Transverse colon (tissue), 4 donors: ENCODE results near the gene TRPM3. TPM values are rescaled to one million over a fixed set of nuclear protein-coding genes. Genes with fewer than 3 reads are reported as not detected.

Source experiments
- DNase-seq: peaks from one replicate; pipeline ENCODE4 v3.0.0-alpha.2; 2019
- H3K27ac ChIP-seq, 4 donors: fragments of 200-600 bp; sonication (generic); 2 replicates each; pipeline ENCODE4 v1.5.1; 2016 to 2018; ENCODE audit warnings: inconsistent platforms in 4 of 4
- H3K27me3 ChIP-seq: fragments of 200-600 bp; sonication (generic); 2 replicates; pipeline ENCODE4 v1.5.1; 2017; ENCODE audit warnings: inconsistent platforms
- H3K36me3 ChIP-seq, 4 donors: fragments of 200-600 bp; sonication (generic); 2 replicates each; pipeline ENCODE4 v1.5.1; 2017 to 2019; ENCODE audit warnings: inconsistent platforms in 4 of 4
- H3K4me1 ChIP-seq, 4 donors: fragments of 200-600 bp; sonication (generic); 2 replicates each; pipeline ENCODE4 v1.5.1; 2017 to 2020; ENCODE audit warnings: inconsistent platforms in 4 of 4
- H3K4me3 ChIP-seq, 4 donors: fragments of 200-600 bp; sonication (generic); 1 replicate in 1 of 4; 2 replicates in 3 of 4; pipeline versions ENCODE4 v1.5.1 to v1.6.1; 2017 to 2019; ENCODE audit warnings: inconsistent platforms in 4 of 4
- H3K9me3 ChIP-seq, 2 donors: fragments of 200-600 bp; sonication (generic); 2 replicates each; pipeline ENCODE4 v1.5.1; 2017 to 2019; ENCODE audit warnings: inconsistent platforms in 2 of 2
- CTCF ChIP-seq, 5 experiments: fragments of 200-600 bp in 3 of 5; fragments of 450-650 bp in 2 of 5; sonication (generic) in 3 of 5; IDR thresholded peaks; 1 replicate in 2 of 5; 2 replicates in 3 of 5; pipeline ENCODE4 v1.5.1; 2016 to 2017; ENCODE audit warnings: antibody characterized with exemption in 5 of 5, inconsistent platforms in 3 of 5, mild to moderate bottlenecking in 2 of 5, moderate library complexity in 1 of 5
- EP300 ChIP-seq: sonication (generic); formaldehyde crosslinking; IDR thresholded peaks from one replicate; pipeline ENCODE4 v1.6.1; 2017; ENCODE audit warnings: antibody characterized with exemption, low read depth
- POLR2A ChIP-seq: fragments of 450-650 bp; IDR thresholded peaks from one replicate; pipeline ENCODE4 v1.6.1; 2016; ENCODE audit warnings: antibody characterized with exemption, mild to moderate bottlenecking, moderate library complexity
- POLR2AphosphoS5 ChIP-seq, 3 donors: sonication (generic); formaldehyde crosslinking; IDR thresholded peaks; one replicate each; pipeline ENCODE4 v1.6.1; 2016; ENCODE audit warnings: antibody characterized with exemption in 3 of 3
- WGBS, 2 donors: methylation state at CpG; one replicate each; pipeline ENCODE4 v1.1.5; 2018; ENCODE audit warnings: low coverage in 1 of 2; 5-methylcytosine and 5-hydroxymethylcytosine counted together
- in situ Hi-C, 4 donors: fragments of 200-750 bp; cut with MboI; loops; one replicate each; pipeline versions ENCODE4 v1.15.0 to v1.15.1; 2017; ENCODE audit warnings: low sequenced_read_pairs in 3 of 4, low pct_ligation_motif_present in 1 of 4, low pct_unique_long_range_greater_than_20kb in 1 of 4
- intact Hi-C: fragments of 100-400 bp; cut with DNase I; formaldehyde crosslinking; loops from one replicate; pipeline ENCODE4 v1.15.1; 2023; ENCODE audit warnings: low total_unique reads
- total RNA-seq, 4 donors: library from RNA; depleted of rRNA; stranded (reverse); fragments of >200 nt; gene quantifications; one replicate each; pipeline ENCODE4 v1.1.0, GENCODE V29; 2016

TRPM3 gene
- total RNA-seq, 4 donors from 2014 or later = 0.16 to 1.2 (median 0.32) TPM

GRCh38 chr9:70878576-70878975, 242.8 kb downstream of the TRPM3 start:
- no peak for DNase-seq
- H3K36me3 ChIP-seq = no peaks in the 10 kb centered on the region
- no peak overlapping the region for H3K4me3 ChIP-seq
- no peaks in the 10 kb centered on the region for H3K4me1 ChIP-seq
- WGBS, 2 donors = 40 to 49% methylated on average over 3 to 4 of the region's 4 CpGs
- H3K27ac ChIP-seq = no peak overlapping the region
- no peak for TF ChIP-seq EP300
- TF ChIP-seq CTCF (IDR thresholded peaks at IDR 0.05) = no peak
- no peak for TF ChIP-seq POLR2AphosphoS5 (IDR thresholded peaks at IDR 0.05)
- TF ChIP-seq POLR2A = no peak
- H3K27me3 ChIP-seq = no peaks in the 10 kb centered on the region
- intact Hi-C loops (no loop called here), in situ Hi-C loops (no loop called here)
- no peaks in the 10 kb centered on the region for H3K9me3 ChIP-seq

GRCh38 chr9:70874451-70874850, 247.0 kb downstream of the TRPM3 start:
- H3K9me3 ChIP-seq = no peaks in the 10 kb centered on the region
- no peak for TF ChIP-seq CTCF (IDR thresholded peaks at IDR 0.05)
- TF ChIP-seq EP300 = no peak
- TF ChIP-seq POLR2A = no peak
- TF ChIP-seq POLR2AphosphoS5 (IDR thresholded peaks at IDR 0.05) = no peak
- H3K27me3 ChIP-seq = no peaks in the 10 kb centered on the region
- in situ Hi-C loops = loop anchor here in 1 of 4 donors (25.0 kb wide), 1 partner anchor 88 kb away; no protein-coding TSS in a partner anchor
- intact Hi-C loops = no loop called here
- 43 to 56% methylated on average over 1 of the region's 1 CpG for WGBS, 2 donors
- H3K4me1 ChIP-seq = no peaks in the 10 kb centered on the region
- H3K4me3 ChIP-seq = no peak overlapping the region
- H3K27ac ChIP-seq = no peak overlapping the region
- no peak for DNase-seq
- no peaks in the 10 kb centered on the region for H3K36me3 ChIP-seq

- no peaks in the 10 kb centered on the region for H3K9me3 ChIP-seq
- TF ChIP-seq POLR2A = no peak
- no peak for TF ChIP-seq CTCF (IDR thresholded peaks at IDR 0.05)
- TF ChIP-seq EP300 = no peak
- no peak for TF ChIP-seq POLR2AphosphoS5 (IDR thresholded peaks at IDR 0.05)
- intact Hi-C loops = no loop called here
- H3K27ac ChIP-seq = no peak overlapping the region
- 61% methylated on average over 2 of the region's 2 CpGs; no CpG with 5 or more reads in 1 of the 2 donors for WGBS, 2 donors
- no peak for DNase-seq
- in situ Hi-C loops = loop anchor here in 1 of 4 donors (25.0 kb wide), 1 partner anchor 89 kb away; no protein-coding TSS in a partner anchor
- no peak overlapping the region for H3K4me3 ChIP-seq
- H3K36me3 ChIP-seq = no peaks in the 10 kb centered on the region
- H3K4me1 ChIP-seq = no peaks in the 10 kb centered on the region
- no peaks in the 10 kb centered on the region for H3K27me3 ChIP-seq
Measured at GRCh38 chr9:70873506-70873905, 247.9 kb downstream of the TRPM3 start.

- no peak overlapping the region for H3K27ac ChIP-seq
- intact Hi-C loops = no loop called here
- H3K4me3 ChIP-seq = peak overlapping the region in 2 of 4 donors; percentile 3 to 25
- WGBS, 2 donors = 55 to 57% methylated on average over 11 to 15 of the region's 15 CpGs
- no peaks in the 10 kb centered on the region for H3K36me3 ChIP-seq
- TF ChIP-seq CTCF (IDR thresholded peaks at IDR 0.05) = no peak
- no peak for TF ChIP-seq EP300
- TF ChIP-seq POLR2A = no peak
- no peak for TF ChIP-seq POLR2AphosphoS5 (IDR thresholded peaks at IDR 0.05)
- no peaks in the 10 kb centered on the region for H3K9me3 ChIP-seq
- no peaks in the 10 kb centered on the region for H3K4me1 ChIP-seq
- in situ Hi-C loops = loop anchor here in 1 of 4 donors (25.0 kb wide), 1 partner anchor 93 kb away; no protein-coding TSS in a partner anchor
- H3K27me3 ChIP-seq = peaks cover 3% of the 10 kb centered on the region
- no peak for DNase-seq
Measured at GRCh38 chr9:70868661-70869652, 252.5 kb downstream of the TRPM3 start.
